CD4-positive, alpha-beta T cell (primary cell): ENCODE results near the gene DHPS. TPM values are rescaled to one million over a fixed set of nuclear protein-coding genes. Genes with fewer than 3 reads are reported as not detected.

Experiments used
- ATAC-seq: fragments of 200-7000 bp; cut with Tn5 transposase; one replicate; pipeline ENCODE4 v1.10.0; 2022; ENCODE audit warnings: mild to moderate bottlenecking; ENCODE audit not compliant: poor library complexity
- CTCF ChIA-PET: fragments of 350-600 bp; sonication (Branson Sonifier 250); formaldehyde crosslinking; loops from one replicate; lab custom pipeline; 2021; ENCODE audit warnings: antibody characterized with exemption, inconsistent platforms; lab: Charles Lee
- POLR2A ChIA-PET: fragments of 350-600 bp; sonication (Branson Sonifier 250); formaldehyde crosslinking; loops from one replicate; lab custom pipeline; 2021; ENCODE audit warnings: antibody characterized with exemption, inconsistent platforms; lab: Charles Lee
- DNase-seq, 14 experiments: peaks; one replicate each; pipeline ENCODE4 v3.0.0-alpha.2; 2013 to 2020; ENCODE audit warnings: mixed read lengths in 2 of 14
- H3K27ac ChIP-seq, 2 donors: one replicate each; pipeline versions ENCODE4 v1.5.1 to v1.7.0; 2013; ENCODE audit warnings: low read length in 2 of 2, low read depth in 1 of 2, mild to moderate bottlenecking in 1 of 2
- H3K27me3 ChIP-seq, 2 experiments: 1 replicate in 1 of 2; 2 replicates in 1 of 2; pipeline versions ENCODE4 v1.6.1 to v1.7.0; 2013; ENCODE audit warnings: low read length in 2 of 2, control low read depth in 1 of 2, mild to moderate bottlenecking in 1 of 2, moderate library complexity in 1 of 2; ENCODE audit not compliant: insufficient read depth in 2 of 2, control insufficient read depth in 1 of 2
- H3K36me3 ChIP-seq: one replicate; pipeline ENCODE4 v1.6.1; 2013; ENCODE audit warnings: low read length, control low read depth; ENCODE audit not compliant: insufficient read depth
- H3K4me1 ChIP-seq: one replicate; pipeline ENCODE4 v1.6.1; 2013; ENCODE audit warnings: low read length, control low read depth; ENCODE audit not compliant: insufficient read depth
- H3K4me3 ChIP-seq: one replicate; pipeline ENCODE4 v1.5.1; 2013; ENCODE audit warnings: mild to moderate bottlenecking, low read length, moderate library complexity
- H3K9me3 ChIP-seq, 2 experiments: 1 replicate in 1 of 2; 2 replicates in 1 of 2; pipeline versions ENCODE4 v1.6.1 to v1.7.0; 2013; ENCODE audit warnings: low read length in 2 of 2, mild to moderate bottlenecking in 2 of 2, control low read depth in 1 of 2, moderate library complexity in 1 of 2; ENCODE audit not compliant: control insufficient read depth in 1 of 2, insufficient read depth in 1 of 2
- H3K27ac Mint-ChIP-seq: one replicate; pipeline ENCODE4 v1.8.0; 2020; ENCODE audit warnings: mixed read lengths
- H3K27me3 Mint-ChIP-seq: one replicate; pipeline ENCODE4 v1.8.0; 2021; ENCODE audit warnings: mixed read lengths
- H3K36me3 Mint-ChIP-seq: one replicate; pipeline ENCODE4 v1.8.0; 2021; ENCODE audit warnings: low read depth, mixed read lengths
- H3K4me1 Mint-ChIP-seq: one replicate; pipeline ENCODE4 v1.8.0; 2021; ENCODE audit warnings: low read depth, mixed read lengths
- H3K4me3 Mint-ChIP-seq: one replicate; pipeline ENCODE4 v1.8.0; 2020; ENCODE audit warnings: mild to moderate bottlenecking, mixed read lengths
- H3K9me3 Mint-ChIP-seq: one replicate; pipeline ENCODE4 v1.8.0; 2020; ENCODE audit warnings: mixed read lengths
- CTCF ChIP-seq: fragments of 200-600 bp; IDR thresholded peaks from one replicate; pipeline ENCODE4 v1.8.0; 2022; ENCODE audit warnings: antibody characterized with exemption, mild to moderate bottlenecking
- intact Hi-C, 2 experiments: fragments of 100-400 bp; cut with DNase I in 1 of 2; cut with micrococcal nuclease in 1 of 2; formaldehyde crosslinking; loops; one replicate each; pipeline versions ENCODE4 v1.15.1 to v1.9.0; 2023 to 2025; cut with DNase I, micrococcal nuclease
- polyA plus RNA-seq, 2 donors: library from polyadenylated mRNA; unstranded; fragments of 120-200 nt; gene quantifications; one replicate each; pipeline ENCODE4 v1.2.1, GENCODE V29; 2013
- total RNA-seq, 174 experiments: library from RNA in 2 of 174; stranded (reverse) in 2 of 174; gene quantifications; one replicate each; pipeline ENCODE4 v1.2.3 and lab custom pipeline; 2021 to 2026

DHPS gene
- total RNA-seq (100 to 1,000 TPM; 112 to 113 TPM), total RNA-seq (lab: John Stamatoyannopoulos, UW) (3.5 to 22.6 (median 9.7) reads per million in 172 experiments)
- polyA plus RNA-seq (2013, experiment 1 of 2), result 73.5 TPM
- polyA plus RNA-seq (2013, experiment 2 of 2), result 76.0 TPM

GRCh38 chr19:12681074-12681987, at the start of gene DHPS:
Gene DHPS (minus strand): TSS chr19:12681880. CDS start chr19:12681766, 114 bp downstream.
- H3K9me3 ChIP-seq, result no peaks in the 10 kb centered on the region
- Mint-ChIP-seq H3K27me3 (no peaks in the 10 kb centered on the region), H3K27ac (peak within 1 kb of the TSS; percentile 86), H3K36me3 (peaks cover 40% of the 10 kb centered on the region), H3K4me3 (peak within 1 kb of the TSS; percentile 94), H3K9me3 (no peaks in the 10 kb centered on the region), H3K4me1 (peaks cover 32% of the 10 kb centered on the region)
- DNase-seq (peak; percentile 76 to 99 (median 88)), ATAC-seq (peak; percentile 78)
- ChIA-PET CTCF (interaction anchor here (1.2 to 2.8 kb wide), 3 partner anchors 12 to 42 kb away, joined by 4 to 8 read pairs (median 6); partner anchors contain the start of gene TNPO2), POLR2A (interaction anchor here (0.6 to 3.1 kb wide), 18 partner anchors 9 to 1300 kb away, joined by 3 to 28 read pairs (median 6); partner anchors contain the start of genes FBXW9, GCDH, GET3 and JUNB)
- peaks cover 40% of the 10 kb centered on the region for H3K4me1 ChIP-seq
- peak within 1 kb of the TSS; percentile 94 to 98 for H3K27ac ChIP-seq
- intact Hi-C loops, result loop anchor here (1.0 to 5.0 kb wide), 4 partner anchors 12 to 41 kb away; partner anchors contain the start of genes TNPO2 (in 2 of the 2) and FBXW9 (in 1 of the 2)
- TF ChIP-seq CTCF, result no peak
- peak within 1 kb of the TSS; percentile 93 for H3K4me3 ChIP-seq
- no peaks in the 10 kb centered on the region for H3K27me3 ChIP-seq
- peaks cover 38% of the 10 kb centered on the region for H3K36me3 ChIP-seq

- no peaks in the 10 kb centered on the region for H3K27me3 Mint-ChIP-seq
- ATAC-seq (no peak), DNase-seq (no peak)
- ChIA-PET CTCF (no interaction called here), POLR2A (interaction anchor here (4.4 kb wide), 1 partner anchor 8 kb away, joined by 79 read pairs; the partner anchor contains the start of gene TNPO2)
- intact Hi-C loops, result loop anchor here in 1 of 2 experiments (10.0 kb wide), 1 partner anchor 203 kb away; the partner anchor contains the start of genes CALR and FARSA
- H3K4me1 ChIP-seq, result peaks cover 44% of the 10 kb centered on the region
- H3K27ac Mint-ChIP-seq, result no peak overlapping the region
- H3K36me3 ChIP-seq, result peaks cover 41% of the 10 kb centered on the region
- TF ChIP-seq CTCF, result no peak
- no peak overlapping the region for H3K4me3 ChIP-seq
- H3K4me3 Mint-ChIP-seq, result no peak overlapping the region
- H3K4me1 Mint-ChIP-seq, result peaks cover 34% of the 10 kb centered on the region
- no peak overlapping the region for H3K27ac ChIP-seq
- H3K36me3 Mint-ChIP-seq, result peaks cover 48% of the 10 kb centered on the region
- H3K27me3 ChIP-seq, result no peaks in the 10 kb centered on the region
- no peaks in the 10 kb centered on the region for H3K9me3 ChIP-seq
- H3K9me3 Mint-ChIP-seq, result no peaks in the 10 kb centered on the region
Observed at GRCh38 chr19:12731337-12731736, 49.7 kb upstream of the DHPS start.

GRCh38 chr19:12730064-12730463, 48.4 kb upstream of the DHPS start:
- peaks cover 41% of the 10 kb centered on the region for H3K36me3 ChIP-seq
- CTCF ChIA-PET, result no interaction called here
- Mint-ChIP-seq H3K36me3 (peaks cover 49% of the 10 kb centered on the region), H3K9me3 (no peaks in the 10 kb centered on the region), H3K4me3 (peak overlapping the region; percentile 72), H3K4me1 (peaks cover 34% of the 10 kb centered on the region), H3K27me3 (no peaks in the 10 kb centered on the region), H3K27ac (no peak overlapping the region)
- POLR2A ChIA-PET, result no interaction called here
- no peak for TF ChIP-seq CTCF
- H3K9me3 ChIP-seq, result no peaks in the 10 kb centered on the region
- DNase-seq (no peak), ATAC-seq (no peak)
- peaks cover 34% of the 10 kb centered on the region for H3K4me1 ChIP-seq
- no peak overlapping the region for H3K27ac ChIP-seq
- H3K27me3 ChIP-seq, result no peaks in the 10 kb centered on the region
- H3K4me3 ChIP-seq, result no peak overlapping the region
- intact Hi-C loops, result loop anchor here in 1 of 2 experiments (10.0 kb wide), 1 partner anchor 205 kb away; the partner anchor contains the start of genes CALR and FARSA
